SK-N-SH (cell line): ENCODE data around the gene CRYBG1. TPM values are rescaled to one million over a fixed set of nuclear protein-coding genes. Genes with fewer than 3 reads are reported as not detected.

Experiments used
- CTCF ChIA-PET: fragments of 300-600, 350-600 bp; formaldehyde crosslinking; extraction: SDS; loops from one replicate; lab custom pipeline; 2021; lab: Yijun Ruan, JAX
- POLR2A ChIA-PET: fragments of 350-600 bp; sonication (Branson Sonifier 250); formaldehyde crosslinking; extraction: SDS; loops from one replicate; lab custom pipeline; 2020; ENCODE audit warnings: antibody characterized with exemption, inconsistent platforms; lab: Yijun Ruan, JAX
- DNase-seq: peaks from one replicate; pipeline ENCODE4 v3.0.0; 2012
- H2AFZ ChIP-seq: fragments of 200-600 bp; sonication (generic); 2 replicates; pipeline ENCODE4 v1.8.1; 2016; ENCODE audit warnings: antibody characterized with exemption, mild to moderate bottlenecking, low read depth
- H3F3A ChIP-seq: fragments of 200-600 bp; sonication (generic); replicated peaks from 2 replicates; pipeline ENCODE3; 2016; ENCODE audit warnings: antibody characterized with exemption, mild to moderate bottlenecking; ENCODE audit not compliant: insufficient read depth
- H3K27ac ChIP-seq, 2 experiments: fragments of 200-500 bp in 1 of 2; fragments of 200-600 bp in 1 of 2; sonication (Bioruptor generic) in 1 of 2; sonication (generic), shearing (Covaris generic) in 1 of 2; 2 replicates each; pipeline versions ENCODE4 v1.5.1 to v1.6.1; 2014 to 2016; ENCODE audit warnings: low read depth in 2 of 2, inconsistent platforms in 1 of 2, low read length in 1 of 2, mild to moderate bottlenecking in 1 of 2, mixed read lengths in 1 of 2
- H3K27me3 ChIP-seq: fragments of 200-600 bp; sonication (generic), shearing (Covaris generic); 2 replicates; pipeline ENCODE4 v1.6.1; 2016; ENCODE audit warnings: mixed run types; ENCODE audit not compliant: insufficient read depth
- H3K36me3 ChIP-seq, 2 experiments: fragments of 200-500 bp in 1 of 2; fragments of 200-600 bp in 1 of 2; sonication (Bioruptor generic) in 1 of 2; sonication (generic) in 1 of 2; replicated peaks in 1 of 2; 2 replicates each; pipeline versions ENCODE3 to v1.5.1; 2014 to 2016; ENCODE audit warnings: low read length in 1 of 2, mild to moderate bottlenecking in 1 of 2; ENCODE audit not compliant: insufficient read depth in 2 of 2, control insufficient read depth in 1 of 2
- H3K4me1 ChIP-seq, 2 experiments: fragments of 200-500 bp in 1 of 2; fragments of 200-600 bp in 1 of 2; sonication (Bioruptor generic) in 1 of 2; sonication (generic), shearing (Covaris generic) in 1 of 2; 2 replicates each; pipeline versions ENCODE4 v1.5.1 to v1.6.1; 2014 to 2016; ENCODE audit warnings: low read depth in 1 of 2, low read length in 1 of 2, mixed run types in 1 of 2; ENCODE audit not compliant: insufficient read depth in 2 of 2, control insufficient read depth in 1 of 2
- H3K4me2 ChIP-seq: fragments of 200-600 bp; sonication (generic), shearing (Covaris generic); 2 replicates; pipeline ENCODE4 v1.6.1; 2017; ENCODE audit warnings: mixed run types
- H3K4me3 ChIP-seq, 2 experiments: fragments of 200-500 bp in 1 of 2; fragments of 200-600 bp in 1 of 2; sonication (Bioruptor generic) in 1 of 2; sonication (generic), shearing (Covaris generic) in 1 of 2; 2 replicates each; pipeline versions ENCODE4 v1.5.1 to v1.8.1; 2014 to 2016; ENCODE audit warnings: low read depth in 2 of 2, inconsistent platforms in 1 of 2, low read length in 1 of 2, mild to moderate bottlenecking in 1 of 2, mixed read lengths in 1 of 2, moderate library complexity in 1 of 2
- H3K79me2 ChIP-seq: fragments of 200-600 bp; sonication (generic); 2 replicates; pipeline ENCODE4 v1.8.1; 2017; ENCODE audit warnings: mild to moderate bottlenecking; ENCODE audit not compliant: insufficient read depth
- H3K9ac ChIP-seq: fragments of 200-600 bp; sonication (generic); 2 replicates; pipeline ENCODE4 v1.6.1; 2017; ENCODE audit warnings: mixed run types
- H3K9me2 ChIP-seq: fragments of 200-600 bp; sonication (generic); 2 replicates; pipeline ENCODE4 v1.6.1; 2017; ENCODE audit warnings: mixed run types
- H3K9me3 ChIP-seq: fragments of 200-600 bp; sonication (generic); 2 replicates; pipeline ENCODE4 v1.6.1; 2017; ENCODE audit warnings: mixed run types, mild to moderate bottlenecking, moderate library complexity
- H4K20me1 ChIP-seq: fragments of 200-600 bp; sonication (generic); 2 replicates; pipeline ENCODE4 v1.6.1; 2017; ENCODE audit warnings: mild to moderate bottlenecking, mixed run types; ENCODE audit not compliant: insufficient read depth
- CTCF ChIP-seq: fragments of 200-600 bp; sonication (generic); IDR thresholded peaks from 2 replicates; pipeline ENCODE4 v1.6.1; 2017; ENCODE audit warnings: antibody characterized with exemption, mild to moderate bottlenecking, moderate library complexity
- ELF1 ChIP-seq: IDR thresholded peaks from 2 replicates; pipeline ENCODE4 v1.4.0; 2012
- FOXJ3 ChIP-seq: sonication (generic); formaldehyde crosslinking; IDR thresholded peaks from 2 replicates; pipeline ENCODE4 v1.5.1; 2020; ENCODE audit warnings: mild to moderate bottlenecking, missing genetic modification reagents
- MAX ChIP-seq: IDR thresholded peaks from 2 replicates; pipeline ENCODE4 v1.4.0; 2012; ENCODE audit warnings: low read depth
- NFIC ChIP-seq: IDR thresholded peaks from 2 replicates; pipeline ENCODE4 v1.4.0; 2012; ENCODE audit warnings: borderline replicate concordance
- POLR2AphosphoS5 ChIP-seq: IDR thresholded peaks from 2 replicates; pipeline ENCODE4 v1.6.1; 2012; ENCODE audit warnings: low read depth, low read length
- REST ChIP-seq: IDR thresholded peaks from 2 replicates; pipeline ENCODE4 v1.6.1; 2012; ENCODE audit warnings: mild to moderate bottlenecking, low read depth, low read length, moderate library complexity
- SIN3A ChIP-seq: IDR thresholded peaks from 2 replicates; pipeline ENCODE4 v1.6.1; 2012; ENCODE audit warnings: low read depth, mild to moderate bottlenecking, low read length, moderate library complexity, borderline replicate concordance
- SMC3 ChIP-seq: IDR thresholded peaks from 2 replicates; pipeline ENCODE4 v1.6.1; 2012; ENCODE audit warnings: low read depth, low read length, improper control_type of control experiment
- WGBS: methylation state at CpG from one replicate; pipeline ENCODE4 v1.1.6; 2017; ENCODE audit warnings: low lambda C conversion rate; 5-methylcytosine and 5-hydroxymethylcytosine counted together
- polyA plus RNA-seq, 3 experiments: library from polyadenylated mRNA; depleted of rRNA; stranded (reverse); fragments of >200 nt; gene quantifications; 2 replicates each; pipeline ENCODE4 v1.2.3, GENCODE V29; 2012

The CRYBG1 gene
- polyA plus RNA-seq, 1 of the 3 experiments (the other 2 are of a cell fraction), result 13.8 TPM

- no peaks in the 10 kb centered on the region for H3K9me3 ChIP-seq
- peak overlapping the region; percentile 74 to 89 for H3K27ac ChIP-seq
- peak overlapping the region; percentile 71 to 83 for H3K4me3 ChIP-seq
- POLR2A ChIA-PET, result no interaction called here
- peak; percentile 28 for TF ChIP-seq CTCF
- 0 out of 2 replicates have a peak, but pooled peaks have one; percentile 7 for TF ChIP-seq POLR2AphosphoS5
- no peak for TF ChIP-seq SMC3
- peak; percentile 12; the same call in 1 of the 2 replicates for TF ChIP-seq SIN3A
- TF ChIP-seq NFIC, result no peak
- H3F3A ChIP-seq, result peaks cover 27% of the 10 kb centered on the region
- peak overlapping the region; percentile 63; the same call in 1 of the 2 replicates for H2AFZ ChIP-seq
- CTCF ChIA-PET, result interaction anchor here (0.8 to 2.2 kb wide), 9 partner anchors 9 to 467 kb away, joined by 3 to 6 read pairs (median 4); no protein-coding TSS in a partner anchor
- DNase-seq, result peak; percentile 61
- no peaks in the 10 kb centered on the region for H4K20me1 ChIP-seq
- peak overlapping the region; percentile 86 for H3K9ac ChIP-seq
- 6% methylated on average over 19 of the region's 90 CpGs for WGBS
- H3K79me2 ChIP-seq, result peaks cover 53% of the 10 kb centered on the region
- peak overlapping the region; percentile 95 for H3K4me2 ChIP-seq
- peaks cover 0 to 17% of the 10 kb centered on the region in 2 experiments; a peak in 3 of 4 replicates for H3K4me1 ChIP-seq
- H3K27me3 ChIP-seq, result no peaks in the 10 kb centered on the region
- H3K36me3 ChIP-seq, result no peaks in the 10 kb centered on the region
- no peaks in the 10 kb centered on the region for H3K9me2 ChIP-seq
Measured at GRCh38 chr6:106512048-106512967, 151.8 kb downstream of the CRYBG1 start.

GRCh38 chr6:106512968-106513574 is 152.6 kb downstream of the CRYBG1 start:
- Histone ChIP-seq H3K4me1 (peaks cover 0 to 17% of the 10 kb centered on the region in 2 experiments; a peak in 3 of 4 replicates), H3K27me3 (no peaks in the 10 kb centered on the region), H3K4me2 (peak overlapping the region; percentile 95)
- CTCF ChIA-PET, result interaction anchor here (0.8 to 2.2 kb wide), 9 partner anchors 8 to 467 kb away, joined by 3 to 6 read pairs (median 4); no protein-coding TSS in a partner anchor
- TF ChIP-seq FOXJ3 (CRISPR knock-in tag) (no peak), ELF1 (no peak), MAX (0 out of 2 replicates have a peak, but pooled peaks have one; percentile 28), REST (0 out of 2 replicates have a peak, but pooled peaks have one; percentile 23)
- TF ChIP-seq, all 33 proteins: peak for 2
- no peak for DNase-seq
- Histone ChIP-seq H3K9me2 (no peaks in the 10 kb centered on the region), H3K9me3 (no peaks in the 10 kb centered on the region), H4K20me1 (no peaks in the 10 kb centered on the region), H3F3A (peaks cover 33% of the 10 kb centered on the region), H3K79me2 (peaks cover 61% of the 10 kb centered on the region), H3K9ac (peak overlapping the region; percentile 86), H3K36me3 (no peaks in the 10 kb centered on the region), H3K27ac (peak overlapping the region; percentile 74 to 89), H3K4me3 (peak overlapping the region; percentile 71 to 83), H2AFZ (peak overlapping the region; percentile 63; the same call in 1 of the 2 replicates)
- POLR2A ChIA-PET, result no interaction called here
- WGBS, result 17% methylated on average over 19 of the region's 19 CpGs
